Breast epithelium (tissue), 3 donors: ENCODE results near the gene RNASEH1.

Experiments
- POLR2A ChIP-seq: fragments of 450-650 bp; IDR thresholded peaks from one replicate; pipeline ENCODE4 v1.6.1; 2016; ENCODE audit warnings: antibody characterized with exemption, mild to moderate bottlenecking, moderate library complexity
- POLR2AphosphoS5 ChIP-seq, 3 donors: sonication (generic); formaldehyde crosslinking; IDR thresholded peaks; one replicate each; pipeline ENCODE4 v1.6.1; 2017; ENCODE audit warnings: antibody characterized with exemption in 3 of 3

DNA sequence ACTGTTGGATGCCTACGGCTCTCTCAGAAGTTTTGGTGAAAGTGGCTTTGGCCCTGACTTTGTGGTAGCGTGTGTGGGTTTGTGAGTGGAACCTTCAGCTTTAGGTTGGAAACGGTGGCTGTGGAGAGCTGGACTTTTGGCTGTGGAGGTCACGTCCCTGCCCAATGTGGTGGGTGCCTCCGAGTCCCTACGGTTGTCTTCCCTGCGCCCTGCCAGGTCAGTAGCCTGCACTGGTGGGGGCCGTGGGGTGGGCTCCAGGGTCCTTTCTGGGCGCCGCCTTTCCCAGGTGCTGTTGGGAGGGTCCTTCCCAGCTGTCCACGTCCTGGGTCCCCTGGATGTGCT, 47.9 kb upstream of the RNASEH1 start:
- no peak for TF ChIP-seq POLR2A
- TF ChIP-seq POLR2AphosphoS5 (IDR thresholded peaks at IDR 0.05): no peak
